ENCODE measurements around the gene RPS14.

RPS14 gene

GRCh38 chr5:150394131-150394530 lies 55.4 kb downstream of the RPS14 start:
- DNase-seq (no peak), ATAC-seq (replicated peaks) (no peak)
- H3K4me1 Mint-ChIP-seq (ENCODE audit: low read depth in 2 of 2), result peaks cover 9 to 13% of the 10 kb centered on the region in 2 donors
- peaks cover 89% of the 10 kb centered on the region for H3K36me3 Mint-ChIP-seq (ENCODE audit: insufficient read depth)
- no peak overlapping the region for H3K4me3 Mint-ChIP-seq
- H3K27ac Mint-ChIP-seq, result peak overlapping the region in 1 of 2 donors; percentile 82
- H3K27me3 Mint-ChIP-seq, result no peaks in the 10 kb centered on the region
- H3K9me3 Mint-ChIP-seq, result no peaks in the 10 kb centered on the region

DNA sequence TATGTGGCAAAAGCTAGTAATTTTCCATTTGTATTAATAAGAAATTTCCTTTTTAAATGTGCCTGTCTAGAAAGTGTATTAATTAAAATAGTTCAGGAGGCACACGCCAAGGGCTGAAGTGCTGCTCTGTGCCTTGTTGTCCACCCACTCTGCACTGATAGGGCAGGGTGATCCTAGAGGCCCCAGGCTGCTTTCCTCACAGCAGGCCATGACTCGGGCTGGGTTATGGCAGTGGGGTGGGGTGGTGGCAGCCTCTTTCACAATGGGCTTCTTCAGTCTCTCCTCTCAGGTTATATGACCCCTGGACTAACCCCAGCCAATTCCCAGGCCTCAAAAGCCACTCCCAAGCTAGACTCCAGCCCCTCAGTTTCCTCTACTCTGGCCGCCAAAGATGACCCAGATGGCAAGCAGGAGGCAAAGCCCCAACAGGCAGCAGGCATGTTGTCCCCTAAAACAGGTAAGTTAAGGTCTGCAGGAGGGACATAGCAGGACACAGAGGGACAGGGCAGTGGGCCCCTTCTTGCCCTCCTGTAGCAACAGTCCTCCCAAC lies 56.4 kb downstream of the RPS14 start:
- H3K36me3 Mint-ChIP-seq (ENCODE audit: insufficient read depth), result peaks cover 86% of the 10 kb centered on the region
- ATAC-seq (replicated peaks), result no peak
- no peak overlapping the region for H3K4me3 Mint-ChIP-seq
- H3K4me1 Mint-ChIP-seq (ENCODE audit: low read depth in 2 of 2), result peaks cover 5 to 8% of the 10 kb centered on the region in 2 donors
- DNase-seq, result no peak
- H3K9me3 Mint-ChIP-seq, result no peaks in the 10 kb centered on the region
- H3K27me3 Mint-ChIP-seq, result no peaks in the 10 kb centered on the region
- H3K27ac Mint-ChIP-seq, result peak overlapping the region in 1 of 2 donors; percentile 82

- ATAC-seq (replicated peaks) (no peak), DNase-seq (no peak)
- Mint-ChIP-seq H3K36me3 (ENCODE audit: insufficient read depth) (peaks cover 85% of the 10 kb centered on the region), H3K4me3 (no peak overlapping the region), H3K27me3 (no peaks in the 10 kb centered on the region), H3K4me1 (ENCODE audit: low read depth in 2 of 2) (peaks cover 3 to 5% of the 10 kb centered on the region in 2 donors), H3K27ac (no peak overlapping the region), H3K9me3 (no peaks in the 10 kb centered on the region)
These were observed 56.9 kb downstream of the RPS14 start for GRCh38 chr5:150392680-150393079.
